Stimulated activated CD4-positive, alpha-beta T cell treated with anti-CD3 and anti-CD28 coated beads, Interleukin-12 subunit alpha, Interleukin-12 subunit beta, amount 100 ng/mL, for 4 hours (primary cell): ENCODE results near the gene C3orf22.
A peak's percentile ranks its signal among the peaks of the same experiment; 100 is the strongest.

ENCODE experiments used
- DNase-seq: peaks from one replicate; pipeline ENCODE4 v3.0.0-alpha.2; 2020

C3orf22 gene

DNA sequence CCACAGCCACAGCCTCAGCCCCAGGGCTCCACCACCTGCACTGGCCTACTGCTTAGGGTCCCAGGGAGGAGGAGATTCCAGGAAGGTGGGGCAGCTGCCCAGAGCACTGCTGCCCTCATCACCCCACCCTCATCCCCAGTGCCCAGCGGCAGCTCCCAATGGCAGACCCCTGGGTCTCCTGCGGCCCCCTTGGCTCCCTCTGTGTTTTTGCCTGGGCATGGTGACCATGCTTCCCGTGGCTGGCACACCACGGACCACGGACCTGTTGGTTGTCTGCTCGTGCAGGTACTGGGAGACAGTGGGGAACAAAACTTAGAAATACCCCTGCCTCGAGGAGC, 32.1 kb downstream of the C3orf22 start:
- no peak for DNase-seq

DNA sequence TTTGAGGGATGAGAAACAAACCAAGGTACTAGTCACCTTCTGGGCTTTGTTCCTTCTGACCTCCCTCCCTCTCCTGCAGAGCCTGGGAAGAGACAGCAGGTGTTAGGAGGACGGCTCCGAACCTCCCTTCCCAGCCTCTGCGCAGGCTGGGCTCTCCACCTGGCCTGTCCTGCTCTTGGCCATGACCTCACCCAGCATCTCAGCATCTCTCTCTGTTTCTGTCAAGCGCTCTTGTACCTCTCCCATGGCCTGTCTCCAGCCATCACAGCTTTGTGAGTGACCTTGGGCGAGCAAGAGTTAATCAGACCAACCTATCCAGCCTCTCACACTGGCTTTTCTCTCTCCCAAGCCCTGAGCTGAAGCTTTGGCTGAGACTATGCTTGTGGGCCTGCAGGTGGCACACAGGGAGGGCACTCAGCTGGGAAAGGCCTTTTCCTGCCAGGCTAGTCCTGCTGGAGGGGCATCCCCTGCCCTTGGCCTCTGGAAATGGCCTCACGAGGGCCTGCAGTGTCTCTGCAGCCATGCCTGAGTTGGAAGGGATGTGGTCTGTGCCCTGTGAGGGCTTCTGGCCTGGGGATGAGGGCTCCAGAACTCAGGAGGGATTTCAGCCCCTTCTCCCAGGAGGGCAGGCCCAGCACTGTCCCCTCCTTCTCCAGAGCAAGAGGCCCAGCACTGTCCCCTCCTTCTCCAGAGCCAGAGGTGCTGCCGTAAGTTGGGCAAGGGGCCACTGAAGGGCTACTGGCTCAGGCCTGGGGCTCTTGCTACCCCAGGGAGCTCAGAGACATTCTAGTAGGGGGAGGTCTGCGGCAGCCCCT, 32.7 kb downstream of the C3orf22 start:
- no peak for DNase-seq

DNA sequence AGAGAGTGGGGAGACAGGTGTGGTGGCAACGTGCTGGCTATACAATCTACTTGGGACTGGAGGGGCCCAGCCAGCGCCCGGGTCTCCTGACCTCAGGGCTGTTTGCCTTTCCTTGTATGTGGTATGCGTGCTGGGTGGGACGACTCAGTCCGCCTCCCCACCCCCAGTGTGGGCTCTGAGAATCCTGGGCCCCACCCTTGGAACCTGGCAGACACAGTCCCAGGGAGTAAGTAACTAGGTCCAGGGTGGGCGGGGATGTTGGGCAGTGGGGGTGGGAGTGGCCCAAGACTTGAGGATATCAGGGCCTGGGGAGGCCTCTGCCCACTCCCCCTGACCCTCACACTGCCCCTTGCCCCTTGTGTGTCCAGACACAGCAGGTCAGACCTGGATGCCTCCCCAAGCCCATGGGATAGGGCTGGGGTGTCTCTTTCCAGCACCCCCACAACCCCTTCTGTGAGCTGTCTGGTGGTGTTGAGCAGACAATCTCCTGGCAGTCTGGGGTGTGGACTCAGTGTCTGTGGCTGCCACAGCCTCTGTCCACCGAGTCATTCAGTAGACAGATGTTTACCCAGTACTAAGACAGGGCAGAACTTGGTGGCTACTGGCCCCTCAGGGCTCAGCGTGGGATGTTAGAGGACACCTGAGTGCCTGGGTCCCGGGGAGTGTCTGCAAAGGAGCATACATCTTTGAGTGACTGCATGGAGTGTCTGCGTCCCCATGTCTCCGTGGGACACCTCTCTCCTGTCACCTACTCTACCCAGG, 33.5 kb downstream of the C3orf22 start:
- DNase-seq: no peak

DNA sequence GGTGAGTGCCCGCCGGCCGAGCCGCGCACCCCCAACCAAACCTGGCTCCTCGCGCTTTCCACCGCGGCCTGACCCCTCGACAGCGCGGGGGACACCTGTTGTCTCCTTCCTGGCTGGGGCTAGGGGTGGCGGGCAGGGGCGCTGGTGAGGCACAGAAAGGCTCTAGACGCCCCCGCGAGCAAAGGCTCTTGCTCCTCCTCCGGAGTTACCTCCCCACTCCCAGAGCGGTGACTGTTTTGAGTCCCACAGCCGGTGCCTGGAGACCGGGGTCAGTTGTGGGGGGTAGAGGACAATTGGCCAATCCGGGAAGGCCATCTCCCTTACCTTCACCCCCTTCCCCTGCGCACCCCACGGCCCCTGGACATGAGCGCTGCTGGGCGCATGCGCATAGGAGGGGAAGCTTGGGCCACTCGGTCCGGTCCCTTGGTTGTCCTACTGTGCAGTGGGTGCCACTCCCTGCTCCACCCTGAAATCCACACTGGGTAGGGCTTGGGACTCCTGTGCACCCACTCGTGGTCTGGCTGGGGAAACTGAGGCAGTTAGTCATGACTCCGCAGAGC, 34.2 kb downstream of the C3orf22 start:
- no peak for DNase-seq

GRCh38 chr3:126523745-126524428, 34.8 kb downstream of the C3orf22 start, which contains the start of gene CHST13:
Gene CHST13, plus strand, starts transcription at chr3:126524155. Its CDS starts 178 bp downstream, at chr3:126524333.
- DNase-seq: no peak

- peak; percentile 32 for DNase-seq
Observed at GRCh38 chr3:126522363-126522788, 36.4 kb downstream of the C3orf22 start.

- DNase-seq: no peak
Observed at GRCh38 chr3:126521122-126521891, 37.4 kb downstream of the C3orf22 start.

DNA sequence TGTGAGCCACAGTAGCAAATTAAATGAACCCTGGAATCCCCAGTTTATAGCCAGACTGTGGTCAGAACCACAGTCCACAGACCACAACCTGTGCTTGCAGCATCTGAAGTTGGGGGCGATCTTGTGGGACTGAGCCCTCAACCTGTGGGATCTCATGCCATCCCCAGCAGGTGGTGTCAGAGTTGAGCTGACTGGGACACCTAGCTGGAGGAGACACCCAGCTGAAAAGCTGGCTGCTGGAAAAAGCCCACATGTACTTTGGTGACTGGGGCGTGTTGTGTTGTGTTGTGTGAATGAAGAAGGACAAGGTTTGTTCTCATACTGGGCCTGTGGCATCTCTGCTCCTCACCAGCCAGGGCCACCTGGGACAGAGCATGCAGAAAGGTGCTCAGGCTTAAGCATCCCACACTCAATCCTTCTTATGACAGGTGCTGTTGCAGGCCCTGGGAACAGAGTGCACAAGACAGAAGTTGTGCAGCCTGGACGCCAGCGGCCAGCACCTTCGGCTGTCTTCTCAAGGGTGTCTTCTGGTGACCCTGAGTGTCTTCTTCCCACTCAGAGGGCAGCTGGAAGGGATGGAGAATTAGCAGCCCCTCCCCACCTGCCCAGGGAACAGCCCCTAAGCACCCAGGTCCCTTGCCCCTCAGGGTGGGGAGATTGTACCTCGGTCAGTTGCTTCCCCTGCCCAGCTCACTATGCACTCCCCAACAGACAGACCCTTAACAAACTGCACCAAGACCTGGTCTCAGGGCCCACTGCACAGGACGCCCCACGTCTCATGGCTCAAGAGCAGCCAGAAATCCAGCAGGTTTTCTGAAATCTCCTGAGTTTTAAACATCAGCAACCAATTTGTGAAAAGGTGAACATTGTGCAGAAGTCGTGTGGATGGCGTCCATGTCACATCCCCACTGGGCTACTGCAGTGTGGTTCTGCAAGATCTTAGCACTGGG, 39.0 kb downstream of the C3orf22 start:
- no peak for DNase-seq

GRCh38 chr3:126518779-126519177, 40.0 kb downstream of the C3orf22 start:
- DNase-seq: no peak

- DNase-seq: no peak
Observed at GRCh38 chr3:126517986-126518778, 40.5 kb downstream of the C3orf22 start.

GRCh38 chr3:126517291-126517951, 41.3 kb downstream of the C3orf22 start, which contains the start of gene UROC1:
Gene UROC1, minus strand, starts transcription at chr3:126517773. Its CDS starts 54 bp downstream, at chr3:126517719.
- DNase-seq: no peak

GRCh38 chr3:126516936-126517290, 41.8 kb downstream of the C3orf22 start:
- DNase-seq: no peak

DNA sequence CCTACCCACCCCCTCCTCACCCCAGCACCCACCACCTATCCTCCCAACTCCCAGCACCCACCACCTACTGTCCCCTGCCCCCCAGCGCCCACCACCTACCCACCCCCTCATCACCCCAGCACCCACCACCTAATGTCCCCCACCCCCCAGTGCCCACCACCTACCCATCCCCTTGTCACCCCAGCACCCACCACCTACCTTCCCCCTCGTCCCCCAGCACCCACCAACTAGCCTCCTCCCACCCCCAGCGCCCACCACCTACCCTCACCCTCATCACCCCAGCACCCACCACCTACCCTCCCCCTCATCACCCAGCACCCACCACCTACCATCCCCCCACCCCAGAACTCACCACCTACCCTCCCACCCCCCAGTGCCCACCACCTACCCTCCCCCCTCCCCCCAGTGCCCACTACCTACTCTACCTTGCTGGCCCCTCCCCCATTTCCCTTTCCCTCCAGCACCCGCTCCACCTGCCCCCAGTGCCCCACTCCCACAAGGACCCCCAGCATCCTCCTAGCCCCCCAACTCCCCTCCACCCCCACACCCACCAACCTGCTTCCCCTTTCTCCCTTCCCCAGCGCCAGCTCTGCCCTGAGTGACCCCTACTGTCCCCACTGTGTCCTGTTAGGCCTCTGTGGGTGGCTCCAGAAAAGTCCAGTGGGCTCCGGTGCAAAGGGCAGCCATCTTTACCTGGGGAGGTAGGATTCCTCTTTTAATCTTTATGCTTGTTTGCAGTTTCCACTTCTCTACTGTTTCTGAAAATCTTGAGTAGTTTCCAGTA, 42.4 kb downstream of the C3orf22 start:
- DNase-seq: no peak

- no peak for DNase-seq
Observed at GRCh38 chr3:126515066-126515706, 43.5 kb downstream of the C3orf22 start.

GRCh38 chr3:126514161-126514560, 44.6 kb downstream of the C3orf22 start:
- no peak for DNase-seq

- DNase-seq: no peak
Observed at GRCh38 chr3:126512916-126513650, 45.6 kb downstream of the C3orf22 start.

GRCh38 chr3:126512026-126512425, 46.7 kb downstream of the C3orf22 start:
- no peak for DNase-seq

DNA sequence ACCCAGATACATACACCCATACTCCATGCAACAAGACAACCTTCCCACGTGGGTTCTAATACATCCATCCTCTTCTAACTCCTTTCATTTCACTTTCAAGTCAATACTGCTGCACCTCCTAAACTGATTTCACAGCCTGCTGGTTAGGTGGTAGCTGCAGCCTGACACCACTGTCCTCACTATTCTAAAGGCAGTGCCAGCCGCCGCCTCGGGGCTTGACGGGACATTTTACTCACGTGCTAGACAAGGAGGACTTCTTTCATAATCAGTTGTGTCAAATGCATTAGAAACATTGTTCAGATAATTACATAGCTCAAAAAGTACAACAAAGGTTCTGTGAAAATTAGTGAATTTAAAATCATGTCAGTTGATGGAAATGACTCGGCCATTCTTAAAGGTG, 47.4 kb downstream of the C3orf22 start:
- no peak for DNase-seq
